Activated naive CD8-positive, alpha-beta T cell treated with anti-CD3 and anti-CD28 coated beads, Interleukin-2, amount 10 ng/mL, durations not matched to agents 7 days and 5 days (primary cell): ENCODE results near the gene LIPK. TPM values are rescaled to one million over a fixed set of nuclear protein-coding genes. Genes with fewer than 3 reads are reported as not detected.
"Not testable (repeated sequence)": the region's sequence is repeated elsewhere in the genome, so short reads cannot be mapped to it uniquely, and the experiment has no call there.

ENCODE experiments used
- ATAC-seq: fragments of 150-1000 bp; cut with Tn5 transposase; one replicate; pipeline ENCODE4 v1.10.0; 2021; ENCODE audit warnings: low read depth, moderate library complexity
- POLR2A ChIA-PET: fragments of 350-600 bp; sonication (Branson Sonifier 250); formaldehyde crosslinking; loops from one replicate; lab custom pipeline; 2021; ENCODE audit warnings: antibody characterized with exemption; lab: Charles Lee
- DNase-seq: peaks from one replicate; pipeline ENCODE4 v3.0.0; 2021
- H3K27ac Mint-ChIP-seq: one replicate; pipeline ENCODE4 v1.8.0; 2022; ENCODE audit warnings: mild to moderate bottlenecking, mixed read lengths
- H3K27me3 Mint-ChIP-seq: one replicate; pipeline ENCODE4 v1.8.0; 2022; ENCODE audit warnings: mild to moderate bottlenecking, moderate library complexity, mixed read lengths
- H3K36me3 Mint-ChIP-seq: one replicate; pipeline ENCODE4 v1.8.0; 2021; ENCODE audit warnings: mild to moderate bottlenecking, mixed read lengths
- H3K4me1 Mint-ChIP-seq: one replicate; pipeline ENCODE4 v1.8.0; 2021; ENCODE audit warnings: mixed read lengths
- H3K4me3 Mint-ChIP-seq: one replicate; pipeline ENCODE4 v1.8.0; 2022; ENCODE audit warnings: mild to moderate bottlenecking, moderate library complexity, mixed read lengths
- H3K9me3 Mint-ChIP-seq: one replicate; pipeline ENCODE4 v1.8.0; 2021; ENCODE audit warnings: mixed read lengths
- total RNA-seq, 2 experiments: library from RNA; stranded (reverse); gene quantifications; one replicate each; pipeline ENCODE4 v1.2.3, GENCODE V29; 2021

LIPK gene
- total RNA-seq, 2 experiments from 2014 or later, result not detected

DNA sequence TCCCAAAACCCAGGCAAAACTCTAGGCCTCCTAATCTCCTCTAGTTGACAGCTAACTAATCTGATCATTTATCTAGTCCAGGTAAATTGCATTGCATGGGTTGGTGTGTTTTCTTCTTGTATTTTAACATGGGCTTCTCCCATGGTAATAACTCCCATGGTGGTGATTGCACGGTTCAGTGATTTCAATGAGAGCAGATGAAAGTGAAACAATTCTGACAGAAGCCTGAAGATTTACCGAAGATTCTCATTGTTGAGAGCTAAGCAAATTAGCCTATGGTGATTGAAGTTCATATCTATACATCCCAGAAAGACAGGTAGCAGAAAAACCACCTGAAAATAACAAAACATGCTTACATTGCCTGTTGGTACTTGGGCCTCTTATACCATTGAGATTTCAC, 27.2 kb downstream of the LIPK start:
- no peak for DNase-seq
- Mint-ChIP-seq H3K4me3 (no peak overlapping the region), H3K9me3 (no peaks in the 10 kb centered on the region), H3K27me3 (peaks cover 15% of the 10 kb centered on the region), H3K36me3 (no peaks in the 10 kb centered on the region), H3K27ac (no peak overlapping the region), H3K4me1 (peaks cover 1% of the 10 kb centered on the region)
- ATAC-seq, result no peak
- POLR2A ChIA-PET, result no interaction called here

DNA sequence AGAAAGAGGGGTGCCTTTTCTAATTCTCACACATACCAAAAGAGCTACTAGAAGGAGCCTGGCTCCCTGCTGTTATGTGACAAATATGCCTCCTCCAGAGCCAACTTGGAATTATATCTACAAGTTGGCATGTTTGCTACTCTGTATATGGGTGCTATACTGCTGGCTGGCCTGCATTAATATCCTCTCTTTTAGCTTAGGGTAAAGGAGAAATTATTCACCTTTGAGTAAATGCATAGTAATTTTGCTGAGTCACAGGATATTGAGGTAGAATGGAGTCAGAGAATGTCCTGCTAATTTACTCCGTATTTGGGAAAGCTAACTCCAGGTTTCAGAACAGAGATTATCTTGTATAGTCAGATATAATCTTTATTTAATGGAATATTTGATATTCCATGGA, 29.6 kb downstream of the LIPK start:
- Mint-ChIP-seq H3K27me3 (peaks cover 19% of the 10 kb centered on the region), H3K36me3 (no peaks in the 10 kb centered on the region), H3K9me3 (no peaks in the 10 kb centered on the region), H3K4me1 (peaks cover 1% of the 10 kb centered on the region), H3K27ac (no peak overlapping the region), H3K4me3 (no peak overlapping the region)
- POLR2A ChIA-PET, result no interaction called here
- no peak for DNase-seq
- ATAC-seq, result no peak

DNA sequence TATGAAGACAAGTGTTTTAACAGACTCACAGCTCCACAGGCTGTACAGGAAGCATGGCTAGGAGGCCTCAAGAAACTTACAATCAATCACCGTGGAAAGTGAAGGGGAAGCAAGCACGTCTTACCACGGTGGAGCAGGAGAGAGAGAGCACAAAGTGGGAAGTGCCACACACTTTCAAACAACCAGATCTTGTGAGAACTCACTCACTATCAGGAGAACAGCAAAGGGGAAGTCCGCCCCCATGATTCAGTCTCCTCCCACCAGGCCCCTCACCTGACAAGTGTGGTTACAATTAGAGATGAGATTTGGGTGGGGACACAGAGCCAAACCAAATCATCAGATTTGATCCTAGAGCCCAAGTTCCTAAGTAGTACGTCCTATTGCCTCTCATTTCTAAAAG, 35.9 kb downstream of the LIPK start:
- H3K36me3 Mint-ChIP-seq, H3K9me3 Mint-ChIP-seq, DNase-seq, H3K27ac Mint-ChIP-seq, H3K4me1 Mint-ChIP-seq, POLR2A ChIA-PET, H3K4me3 Mint-ChIP-seq, ATAC-seq: not testable (repeated sequence)
- peaks cover 18% of the 10 kb centered on the region for H3K27me3 Mint-ChIP-seq

DNA sequence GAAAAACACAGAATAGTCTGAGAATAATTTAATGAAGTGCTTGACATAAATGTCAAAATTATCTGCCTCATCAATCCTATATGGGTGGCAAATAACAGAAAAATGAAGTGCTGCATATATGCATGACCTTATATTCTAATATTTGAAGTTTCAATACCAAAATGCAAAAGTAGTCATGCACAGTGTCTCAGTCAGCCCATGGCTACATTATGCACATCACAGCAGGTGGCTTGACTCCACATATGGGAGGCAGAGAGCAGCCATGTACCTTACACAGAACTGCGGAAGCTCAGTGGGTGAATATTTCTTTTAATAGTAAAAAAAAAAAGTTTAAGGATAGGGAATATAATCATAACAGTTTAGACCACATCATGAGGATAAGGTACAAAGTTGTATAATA, 36.4 kb downstream of the LIPK start:
- ATAC-seq (no peak), DNase-seq (no peak)
- Mint-ChIP-seq H3K27ac (no peak overlapping the region), H3K27me3 (peaks cover 18% of the 10 kb centered on the region), H3K4me3 (no peak overlapping the region), H3K36me3 (no peaks in the 10 kb centered on the region), H3K4me1 (no peaks in the 10 kb centered on the region), H3K9me3 (no peaks in the 10 kb centered on the region)
- POLR2A ChIA-PET, result no interaction called here

DNA sequence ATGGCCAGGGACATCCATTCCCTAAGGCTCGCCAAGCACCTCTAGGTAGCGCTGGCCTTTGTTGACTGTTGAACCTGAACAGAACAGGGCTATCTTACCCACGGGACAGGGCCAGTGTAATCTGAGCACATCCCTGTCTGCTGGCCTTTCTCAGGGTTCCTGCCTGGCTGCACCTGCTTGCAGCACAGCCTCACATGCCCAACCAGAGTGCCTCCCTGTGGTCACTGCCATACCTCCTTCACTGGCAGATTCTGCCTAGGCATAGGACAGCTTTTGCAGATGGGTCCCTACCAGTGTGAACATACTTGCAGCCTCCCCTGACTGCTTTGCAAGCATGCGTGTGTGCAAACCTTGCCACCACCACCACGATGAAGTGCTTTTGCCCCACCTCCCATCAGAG, 38.0 kb downstream of the LIPK start:
- no peak overlapping the region for H3K27ac Mint-ChIP-seq
- H3K4me1 Mint-ChIP-seq, result no peaks in the 10 kb centered on the region
- DNase-seq (no peak), ATAC-seq (no peak)
- H3K4me3 Mint-ChIP-seq, result no peak overlapping the region
- H3K9me3 Mint-ChIP-seq, result peaks cover 4% of the 10 kb centered on the region
- no peaks in the 10 kb centered on the region for H3K36me3 Mint-ChIP-seq
- H3K27me3 Mint-ChIP-seq, result peaks cover 6% of the 10 kb centered on the region
- POLR2A ChIA-PET, result no interaction called here

DNA sequence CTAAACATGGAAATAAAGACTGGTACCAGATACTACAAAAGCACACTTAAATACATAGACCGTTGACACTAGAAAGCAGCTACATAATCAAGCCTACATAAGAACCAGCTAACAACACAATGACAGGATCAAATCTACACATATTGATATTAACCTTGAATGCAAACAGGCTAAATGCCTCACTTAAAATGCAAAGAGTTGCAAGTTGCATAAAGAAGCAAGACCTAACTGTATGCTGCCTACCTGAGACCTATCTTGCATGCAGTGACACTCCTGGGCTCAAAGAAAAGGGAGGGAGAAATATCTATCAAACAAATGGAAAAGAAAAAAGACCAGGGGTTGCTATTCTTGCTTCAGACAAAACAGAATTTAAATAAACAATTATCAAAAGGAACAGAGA, 39.6 kb downstream of the LIPK start:
- ATAC-seq (no peak), DNase-seq (no peak)
- Mint-ChIP-seq H3K9me3 (peaks cover 4% of the 10 kb centered on the region), H3K27me3 (peaks cover 9% of the 10 kb centered on the region), H3K4me1 (no peaks in the 10 kb centered on the region), H3K36me3 (no peaks in the 10 kb centered on the region), H3K4me3 (no peak overlapping the region), H3K27ac (no peak overlapping the region)
- POLR2A ChIA-PET, result no interaction called here

DNA sequence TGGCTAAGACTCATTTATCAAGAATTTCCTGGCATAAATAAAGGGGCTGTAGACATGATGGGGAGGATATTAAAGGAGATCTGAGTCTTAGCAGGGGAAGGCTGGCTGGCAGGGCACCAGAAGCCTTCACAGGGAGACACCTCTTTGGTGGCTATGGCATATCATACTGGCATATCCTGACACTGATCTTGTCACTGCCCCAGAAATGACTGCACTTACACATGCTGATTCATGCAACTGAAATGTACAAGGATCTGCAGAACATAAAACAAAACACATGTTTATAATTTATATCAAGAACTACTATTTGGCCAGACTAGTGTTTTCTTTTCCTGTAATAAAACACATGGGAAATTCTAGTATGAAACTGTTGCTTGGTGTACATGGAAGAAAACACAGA, 48.2 kb downstream of the LIPK start:
- Mint-ChIP-seq H3K4me1 (no peaks in the 10 kb centered on the region), H3K27ac (no peak overlapping the region), H3K27me3 (peaks cover 7% of the 10 kb centered on the region), H3K9me3 (no peaks in the 10 kb centered on the region), H3K36me3 (no peaks in the 10 kb centered on the region), H3K4me3 (no peak overlapping the region)
- ATAC-seq, result no peak
- DNase-seq, result no peak
- POLR2A ChIA-PET, result no interaction called here

DNA sequence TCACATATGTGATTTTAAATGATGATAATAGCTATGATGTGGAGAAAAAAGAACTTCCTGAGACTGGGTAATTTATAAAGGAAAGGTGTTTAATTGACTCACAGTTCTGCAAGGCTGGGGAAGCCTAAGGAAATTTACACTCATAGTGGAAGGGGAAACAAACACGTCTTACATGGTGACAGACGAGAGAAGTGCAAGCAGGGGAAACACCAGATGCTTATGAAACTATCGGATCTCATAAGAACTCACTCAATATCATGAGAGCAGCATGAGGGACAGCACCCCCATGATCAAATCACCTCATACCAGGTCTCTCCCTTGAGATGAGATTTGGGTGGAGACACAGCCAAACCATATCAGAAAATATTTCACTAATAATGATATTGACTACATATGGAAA, 49.7 kb downstream of the LIPK start:
- H3K4me3 Mint-ChIP-seq, result no peak overlapping the region
- POLR2A ChIA-PET, result no interaction called here
- H3K27ac Mint-ChIP-seq, result no peak overlapping the region
- ATAC-seq, result no peak
- peaks cover 3% of the 10 kb centered on the region for H3K27me3 Mint-ChIP-seq
- peaks cover 3% of the 10 kb centered on the region for H3K36me3 Mint-ChIP-seq
- H3K4me1 Mint-ChIP-seq, result peaks cover 4% of the 10 kb centered on the region
- peaks cover 4% of the 10 kb centered on the region for H3K9me3 Mint-ChIP-seq
- no peak for DNase-seq

DNA sequence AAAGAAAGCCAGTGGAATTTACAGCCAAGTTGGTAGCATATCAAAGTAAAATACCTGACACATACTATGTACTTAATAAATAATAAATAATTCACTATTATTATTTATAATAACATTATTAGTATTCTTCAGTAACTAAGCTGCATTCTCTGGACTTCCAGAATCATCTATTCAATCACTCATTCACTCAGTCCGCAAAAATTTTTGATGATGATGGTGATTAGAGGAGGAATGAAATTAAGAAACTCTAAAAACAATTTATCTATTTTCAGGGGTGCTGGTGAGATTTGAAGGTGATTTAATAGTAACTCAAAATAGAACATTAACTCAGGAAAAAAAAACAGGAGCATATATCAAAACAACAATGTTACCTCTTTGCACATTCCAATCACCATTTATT, 50.6 kb downstream of the LIPK start:
- Mint-ChIP-seq H3K36me3 (peaks cover 3% of the 10 kb centered on the region), H3K4me1 (peaks cover 4% of the 10 kb centered on the region), H3K27me3 (peaks cover 3% of the 10 kb centered on the region), H3K4me3 (no peak overlapping the region), H3K9me3 (peaks cover 4% of the 10 kb centered on the region), H3K27ac (no peak overlapping the region)
- POLR2A ChIA-PET, result no interaction called here
- DNase-seq, result no peak
- no peak for ATAC-seq

DNA sequence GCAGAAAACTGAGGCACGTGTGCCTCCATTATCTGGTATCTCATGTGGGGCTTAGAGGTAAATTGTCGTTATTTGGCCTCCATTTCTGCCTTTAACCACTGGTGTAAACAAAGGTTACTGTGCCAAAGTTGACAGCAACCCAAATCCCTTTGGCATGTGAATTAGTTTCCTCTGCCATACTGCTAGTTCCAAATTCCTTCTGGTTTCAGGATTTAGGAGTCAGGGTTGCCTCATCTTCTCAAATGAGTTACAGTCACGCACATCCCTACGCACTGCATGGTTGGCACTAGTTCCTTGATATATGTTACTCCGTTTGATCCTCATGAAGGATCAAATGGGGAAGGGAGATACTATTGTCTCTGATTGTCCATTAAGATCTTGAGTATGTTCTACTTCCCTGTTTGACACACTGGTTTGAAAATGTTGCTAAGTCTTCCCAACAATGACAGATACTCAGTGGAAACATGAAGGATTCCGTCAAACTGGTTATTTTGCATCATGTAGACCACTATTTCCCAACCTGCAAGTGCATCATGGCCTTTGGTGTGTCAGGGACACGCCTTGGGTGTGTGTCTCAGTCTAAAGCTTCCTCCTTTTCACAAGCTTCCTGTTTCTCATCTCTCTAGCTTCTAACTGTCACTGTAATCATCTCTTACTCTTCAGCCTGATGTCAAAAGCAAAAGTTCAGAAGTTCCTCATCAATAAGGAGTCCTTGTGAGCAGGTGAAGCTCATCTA, 53.5 kb downstream of the LIPK start, which contains the start of gene LIPN:
TSS of gene LIPN (plus strand) at position 655 of the 736 bp plus-strand sequence. CDS start 1,386 bp downstream, outside the sequence.
- peaks cover 4% of the 10 kb centered on the region for H3K9me3 Mint-ChIP-seq
- peaks cover 3% of the 10 kb centered on the region for H3K36me3 Mint-ChIP-seq
- no peak for ATAC-seq
- H3K4me1 Mint-ChIP-seq, result peaks cover 4% of the 10 kb centered on the region
- no peak within 1 kb of the TSS for H3K4me3 Mint-ChIP-seq
- H3K27ac Mint-ChIP-seq, result no peak within 1 kb of the TSS
- peaks cover 3% of the 10 kb centered on the region for H3K27me3 Mint-ChIP-seq
- POLR2A ChIA-PET, result no interaction called here
- DNase-seq, result no peak

DNA sequence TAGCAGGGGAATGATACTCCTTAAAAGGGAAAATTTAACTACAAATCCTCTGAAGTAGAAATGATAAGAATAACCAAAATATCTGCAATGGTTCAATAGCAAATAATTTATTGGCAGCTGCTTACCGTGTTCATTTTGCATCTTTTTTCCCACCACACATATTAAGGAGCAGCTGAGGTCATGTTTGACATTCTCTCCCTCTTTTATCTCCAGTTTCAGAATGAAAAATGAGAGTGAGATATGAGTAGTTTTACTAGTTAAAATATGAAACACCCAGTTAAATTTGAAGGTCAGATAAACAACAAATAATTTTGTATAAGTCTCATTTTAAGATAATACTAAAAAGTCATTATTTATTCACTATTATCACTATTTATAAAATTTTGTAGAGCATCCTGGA, 56.9 kb downstream of the LIPK start:
- no peak for DNase-seq
- peaks cover 4% of the 10 kb centered on the region for H3K4me1 Mint-ChIP-seq
- peaks cover 2% of the 10 kb centered on the region for H3K27me3 Mint-ChIP-seq
- no peak overlapping the region for H3K4me3 Mint-ChIP-seq
- ATAC-seq, result no peak
- POLR2A ChIA-PET, result no interaction called here
- peaks cover 4% of the 10 kb centered on the region for H3K9me3 Mint-ChIP-seq
- no peak overlapping the region for H3K27ac Mint-ChIP-seq
- H3K36me3 Mint-ChIP-seq, result peaks cover 3% of the 10 kb centered on the region

DNA sequence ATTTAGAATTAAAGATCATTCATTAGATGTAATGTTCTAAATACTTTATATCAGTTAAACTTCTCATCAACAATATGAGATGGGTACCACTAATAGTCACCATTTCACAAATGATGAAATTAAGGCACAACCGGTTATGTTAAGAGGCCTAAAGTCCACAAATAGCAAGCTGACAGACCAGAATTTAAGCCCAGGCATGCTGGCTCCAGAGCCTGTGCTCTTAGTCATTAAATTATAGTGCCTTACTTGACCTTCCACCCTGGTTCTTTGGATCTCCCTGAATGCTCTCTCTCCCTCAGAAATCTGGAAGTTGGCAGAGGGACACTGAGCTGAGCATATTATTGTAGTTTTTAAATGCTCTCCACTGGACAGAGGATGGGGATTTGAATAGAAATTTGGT, 57.4 kb downstream of the LIPK start:
- POLR2A ChIA-PET, result no interaction called here
- no peak overlapping the region for H3K27ac Mint-ChIP-seq
- H3K27me3 Mint-ChIP-seq, result peaks cover 4% of the 10 kb centered on the region
- no peak for ATAC-seq
- H3K36me3 Mint-ChIP-seq, result peaks cover 3% of the 10 kb centered on the region
- peaks cover 4% of the 10 kb centered on the region for H3K4me1 Mint-ChIP-seq
- no peak for DNase-seq
- no peak overlapping the region for H3K4me3 Mint-ChIP-seq
- peaks cover 4% of the 10 kb centered on the region for H3K9me3 Mint-ChIP-seq

DNA sequence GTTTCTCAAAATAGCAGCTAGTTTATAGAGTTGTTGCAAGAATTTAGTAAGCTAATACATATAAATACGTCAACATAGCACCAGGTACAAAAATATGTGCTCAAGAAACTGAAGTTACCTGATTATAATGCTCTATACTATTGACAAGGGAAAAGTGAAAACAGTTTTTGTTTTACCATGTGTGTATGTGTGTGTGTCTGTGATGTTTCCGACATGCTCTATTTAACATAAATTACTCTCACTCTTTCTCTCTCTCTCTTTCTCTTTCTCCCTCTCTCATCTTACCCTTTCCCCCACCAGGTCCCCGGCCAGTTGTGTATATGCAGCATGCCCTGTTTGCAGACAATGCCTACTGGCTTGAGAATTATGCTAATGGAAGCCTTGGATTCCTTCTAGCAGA, 58.1 kb downstream of the LIPK start:
- POLR2A ChIA-PET, result no interaction called here
- peaks cover 3% of the 10 kb centered on the region for H3K36me3 Mint-ChIP-seq
- H3K27ac Mint-ChIP-seq, result no peak overlapping the region
- ATAC-seq (no peak), DNase-seq (no peak)
- no peak overlapping the region for H3K4me3 Mint-ChIP-seq
- H3K4me1 Mint-ChIP-seq, result peaks cover 4% of the 10 kb centered on the region
- peaks cover 4% of the 10 kb centered on the region for H3K9me3 Mint-ChIP-seq
- H3K27me3 Mint-ChIP-seq, result peaks cover 4% of the 10 kb centered on the region

DNA sequence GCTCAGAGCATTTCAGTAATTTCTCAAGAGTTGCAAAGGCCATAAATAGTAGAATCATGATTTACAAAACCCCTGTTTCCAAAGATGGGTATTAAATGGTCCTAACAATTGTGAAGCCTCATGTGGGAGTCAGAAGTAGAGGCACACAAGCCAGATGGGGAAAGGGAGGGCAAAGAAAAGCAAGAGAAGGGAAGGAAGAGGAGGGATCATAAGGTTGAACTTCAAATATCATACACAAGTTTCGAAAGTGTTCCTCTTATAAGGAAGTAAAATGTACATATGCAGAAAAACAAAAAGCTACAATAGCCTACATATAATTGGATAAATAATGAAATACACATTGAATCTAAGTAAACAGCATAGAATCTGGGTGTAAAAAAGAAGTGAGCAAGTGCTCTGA, 59.8 kb downstream of the LIPK start:
- no peak for ATAC-seq
- H3K36me3 Mint-ChIP-seq, result no peaks in the 10 kb centered on the region
- POLR2A ChIA-PET, result no interaction called here
- H3K9me3 Mint-ChIP-seq, result no peaks in the 10 kb centered on the region
- no peak overlapping the region for H3K27ac Mint-ChIP-seq
- H3K27me3 Mint-ChIP-seq, result peaks cover 12% of the 10 kb centered on the region
- no peak overlapping the region for H3K4me3 Mint-ChIP-seq
- no peak for DNase-seq
- no peaks in the 10 kb centered on the region for H3K4me1 Mint-ChIP-seq
